IPS DF 19.7 (cell line): ENCODE results near the gene TNMD.

Experiments
- DNase-seq: peaks from one replicate; pipeline ENCODE4 v3.0.0-alpha.2; 2013; ENCODE audit warnings: low read depth, low spot score

Gene TNMD

GRCh38 chrX:100643956-100644860, 59.5 kb downstream of the TNMD start, which contains the start of gene SRPX2:
TSS of gene SRPX2 (plus strand) at chrX:100644199. CDS start at chrX:100646323, 2,124 bp downstream.
- DNase-seq: no peak

DNA sequence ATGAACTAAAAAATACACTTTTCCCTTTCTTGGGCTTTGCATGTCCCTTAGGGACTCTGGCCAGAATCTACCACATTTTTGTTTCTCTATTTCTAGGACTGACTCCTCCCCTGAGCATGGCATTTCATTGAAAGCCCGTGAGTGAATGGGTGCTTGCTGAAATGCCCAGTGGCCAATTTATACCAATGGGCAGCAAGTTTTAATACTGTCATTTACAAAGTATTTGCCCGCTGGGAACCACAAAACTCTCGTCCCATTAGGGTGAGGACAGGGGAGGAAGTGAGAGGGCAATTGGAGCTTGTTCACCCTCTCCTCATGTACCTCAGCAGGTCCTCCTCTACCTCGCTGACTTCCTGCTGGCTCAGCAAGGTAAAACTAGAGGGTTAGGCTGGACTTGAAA, 60.4 kb downstream of the TNMD start:
- no peak for DNase-seq

DNA sequence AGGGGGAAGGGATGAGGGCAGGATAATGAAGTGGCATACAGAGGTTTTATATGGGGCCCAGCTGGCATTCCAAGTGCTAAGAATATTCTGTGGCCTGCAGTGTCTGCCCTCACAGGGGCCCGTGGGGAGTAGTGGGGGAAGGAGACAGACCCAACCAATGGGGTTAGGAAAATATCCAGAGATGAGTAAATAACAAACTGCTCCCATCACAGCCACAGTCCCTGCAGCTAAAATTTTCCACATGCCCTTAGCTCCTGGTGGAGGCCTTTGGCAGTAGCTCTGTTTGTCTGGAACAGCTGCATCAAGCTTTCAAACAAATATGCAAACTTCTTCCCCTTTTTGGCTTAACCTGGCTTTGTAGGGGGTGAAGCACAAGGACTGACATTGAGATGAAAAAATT, 62.4 kb downstream of the TNMD start:
- DNase-seq: no peak

DNA sequence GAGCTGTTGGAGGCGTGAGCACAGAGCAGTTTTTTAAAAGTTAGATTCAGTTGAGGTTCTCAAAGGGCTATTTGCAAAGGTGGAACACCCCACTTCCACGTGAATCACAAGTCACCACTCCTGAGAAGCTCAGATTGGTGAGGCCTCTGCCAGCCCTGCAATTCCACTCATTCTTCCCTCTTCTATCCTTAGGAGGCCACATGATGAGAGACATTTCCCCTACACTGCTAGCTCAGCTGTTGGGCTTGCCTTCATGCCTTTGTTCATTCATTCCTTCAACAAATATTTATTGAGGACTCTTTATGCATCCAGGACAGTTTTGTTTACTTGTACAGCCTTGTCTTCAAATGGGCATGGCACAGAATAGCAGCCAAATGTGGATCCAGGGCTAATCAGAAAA, 63.0 kb downstream of the TNMD start:
- DNase-seq: no peak

DNA sequence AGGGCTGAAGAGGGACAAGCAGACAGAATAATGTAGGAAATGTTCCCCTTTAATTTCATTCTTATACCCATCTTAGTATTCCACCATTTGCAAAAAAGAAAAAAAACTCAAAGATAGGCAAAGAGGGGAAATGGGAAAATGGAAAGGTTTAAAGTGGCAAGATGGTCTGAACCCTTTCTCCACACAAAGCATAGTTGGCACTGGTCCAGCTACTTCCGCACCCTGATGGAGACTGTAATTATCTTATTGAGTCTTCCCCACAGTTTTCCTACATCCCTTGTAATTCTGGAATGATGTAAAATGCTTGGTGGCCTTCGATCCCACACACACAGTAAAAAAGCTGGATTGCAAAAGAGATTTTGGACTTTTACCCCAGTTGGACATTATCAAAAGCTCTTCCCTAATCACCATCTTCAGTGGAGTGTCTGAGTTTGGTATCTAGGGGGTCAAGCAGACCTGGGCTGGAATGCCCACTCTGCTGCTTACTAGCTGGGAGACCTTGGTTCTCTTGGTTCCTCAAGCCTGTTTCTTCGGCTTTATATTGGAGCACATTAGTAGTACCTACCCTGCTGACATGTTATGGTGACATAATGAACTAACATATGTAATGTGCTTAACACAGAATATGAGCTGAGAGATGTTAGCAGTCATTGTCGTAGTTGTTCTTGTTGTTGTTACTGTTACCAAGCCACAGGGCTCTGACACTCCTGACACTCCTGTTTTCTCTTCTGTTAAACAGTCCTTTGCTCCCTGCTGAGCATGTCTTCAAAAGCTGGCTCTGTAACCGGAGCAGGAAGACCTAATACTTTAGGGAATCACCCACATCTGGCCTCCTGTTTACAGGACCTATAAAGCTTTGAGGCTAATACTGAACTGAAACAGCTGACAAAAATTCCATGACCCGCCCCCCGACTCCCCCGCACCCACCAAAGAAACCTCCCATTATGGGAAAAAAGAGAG, 64.0 kb downstream of the TNMD start:
- DNase-seq: no peak
